IPS DF 6.9 (cell line): ENCODE data around the gene KIAA0753.
"Not testable (repeated sequence)": the region's sequence is repeated elsewhere in the genome, so short reads cannot be mapped to it uniquely, and the experiment has no call there.

Experiments
- DNase-seq: peaks from one replicate; pipeline ENCODE4 v3.0.0-alpha.2; 2013; ENCODE audit warnings: low read depth, low spot score
- H3K27ac ChIP-seq: one replicate; pipeline ENCODE4 v1.5.1; 2013; ENCODE audit warnings: low read length, control low read depth
- H3K27me3 ChIP-seq: 2 replicates; pipeline ENCODE4 v1.6.1; 2013; ENCODE audit warnings: mild to moderate bottlenecking, low read length; ENCODE audit not compliant: control insufficient read depth, insufficient read depth
- H3K36me3 ChIP-seq: 2 replicates; pipeline ENCODE4 v1.6.1; 2013; ENCODE audit warnings: low read length; ENCODE audit not compliant: control insufficient read depth, insufficient read depth
- H3K4me1 ChIP-seq: 2 replicates; pipeline ENCODE4 v1.6.1; 2013; ENCODE audit warnings: low read length; ENCODE audit not compliant: control insufficient read depth, insufficient read depth
- H3K4me3 ChIP-seq: 2 replicates; pipeline ENCODE4 v1.5.1; 2013; ENCODE audit warnings: mild to moderate bottlenecking, low read length
- H3K9me3 ChIP-seq: 2 replicates; pipeline ENCODE4 v1.6.1; 2013; ENCODE audit warnings: low read length, inconsistent platforms; ENCODE audit not compliant: control insufficient read depth, insufficient read depth
- WGBS: extraction: QIAGEN DNeasy Blood & Tissue Kit; methylation state at CpG from one replicate; pipeline ENCODE4 v1.1.7; 2013; ENCODE audit warnings: mixed read lengths, missing lambda C conversion rate; ENCODE audit not compliant: insufficient read length, insufficient coverage; 5-methylcytosine and 5-hydroxymethylcytosine counted together

The KIAA0753 gene

GRCh38 chr17:6580625-6581024 is 59.9 kb downstream of the KIAA0753 start:
- Histone ChIP-seq H3K4me3 (no peak overlapping the region), H3K9me3 (no peaks in the 10 kb centered on the region; the same call in 1 of the 2 replicates), H3K4me1 (no peaks in the 10 kb centered on the region; the same call in 1 of the 2 replicates), H3K36me3 (no peaks in the 10 kb centered on the region; the same call in 1 of the 2 replicates), H3K27me3 (no peaks in the 10 kb centered on the region), H3K27ac (no peak overlapping the region)
- no CpG with 5 or more reads among the region's 9 CpGs for WGBS
- no peak for DNase-seq

DNA sequence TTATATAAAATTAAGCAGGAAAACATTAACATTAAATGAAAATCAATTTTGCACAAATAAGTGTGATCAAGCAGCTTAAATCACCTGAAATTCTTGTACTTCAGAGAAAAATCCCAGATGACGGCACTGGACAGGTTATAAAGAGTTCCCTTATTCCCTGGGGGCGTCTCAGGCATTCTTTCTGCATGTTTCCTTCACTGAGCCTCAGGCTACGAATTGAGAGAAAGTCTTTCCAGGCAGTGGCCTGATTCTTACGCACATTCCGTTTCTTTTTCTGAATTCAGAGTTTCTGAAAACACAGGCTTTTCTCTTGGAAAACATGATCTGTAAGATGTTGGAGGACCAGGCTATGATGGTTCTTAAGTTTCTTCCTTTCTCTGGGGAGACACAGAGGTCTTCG is 62.0 kb downstream of the KIAA0753 start:
- Histone ChIP-seq H3K27ac (no peak overlapping the region), H3K4me1 (peaks cover 2% of the 10 kb centered on the region), H3K27me3 (no peaks in the 10 kb centered on the region), H3K9me3 (no peaks in the 10 kb centered on the region), H3K36me3 (no peaks in the 10 kb centered on the region; the same call in 1 of the 2 replicates), H3K4me3 (no peak overlapping the region)
- no peak for DNase-seq
- no CpG with 5 or more reads among the region's 6 CpGs for WGBS

DNA sequence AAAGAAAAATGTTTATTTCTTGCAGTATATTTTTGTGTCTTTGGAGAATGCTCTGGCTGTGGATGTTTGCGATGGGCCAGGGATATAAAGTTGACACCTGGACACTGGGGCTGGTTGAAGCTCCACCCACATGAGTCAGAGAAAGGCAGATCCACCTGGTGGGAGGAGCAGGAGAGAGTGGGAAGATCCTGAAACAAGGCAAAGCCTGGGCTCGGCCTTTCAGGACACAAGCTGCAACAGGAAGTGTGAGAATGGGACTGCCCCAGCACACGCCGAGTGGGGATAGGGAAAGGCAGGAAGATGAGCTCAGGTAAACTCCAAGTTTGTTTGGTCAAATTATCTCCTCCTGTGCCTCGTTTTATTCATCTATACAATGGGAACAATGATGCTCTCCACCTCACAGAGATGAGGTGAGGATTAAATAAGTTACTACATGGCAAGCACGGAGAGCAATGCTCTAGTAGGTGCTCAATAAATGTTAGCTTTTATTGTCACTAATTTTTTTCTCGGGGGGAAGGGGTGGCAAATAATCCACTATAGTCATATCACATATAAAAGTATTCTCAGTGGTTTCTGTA is 62.7 kb downstream of the KIAA0753 start:
- Histone ChIP-seq H3K36me3 (no peaks in the 10 kb centered on the region; the same call in 1 of the 2 replicates), H3K4me1 (peaks cover 2% of the 10 kb centered on the region), H3K9me3 (no peaks in the 10 kb centered on the region), H3K27ac (no peak overlapping the region), H3K27me3 (no peaks in the 10 kb centered on the region), H3K4me3 (no peak overlapping the region)
- DNase-seq, result no peak
- WGBS, result no CpG with 5 or more reads among the region's 7 CpGs

DNA sequence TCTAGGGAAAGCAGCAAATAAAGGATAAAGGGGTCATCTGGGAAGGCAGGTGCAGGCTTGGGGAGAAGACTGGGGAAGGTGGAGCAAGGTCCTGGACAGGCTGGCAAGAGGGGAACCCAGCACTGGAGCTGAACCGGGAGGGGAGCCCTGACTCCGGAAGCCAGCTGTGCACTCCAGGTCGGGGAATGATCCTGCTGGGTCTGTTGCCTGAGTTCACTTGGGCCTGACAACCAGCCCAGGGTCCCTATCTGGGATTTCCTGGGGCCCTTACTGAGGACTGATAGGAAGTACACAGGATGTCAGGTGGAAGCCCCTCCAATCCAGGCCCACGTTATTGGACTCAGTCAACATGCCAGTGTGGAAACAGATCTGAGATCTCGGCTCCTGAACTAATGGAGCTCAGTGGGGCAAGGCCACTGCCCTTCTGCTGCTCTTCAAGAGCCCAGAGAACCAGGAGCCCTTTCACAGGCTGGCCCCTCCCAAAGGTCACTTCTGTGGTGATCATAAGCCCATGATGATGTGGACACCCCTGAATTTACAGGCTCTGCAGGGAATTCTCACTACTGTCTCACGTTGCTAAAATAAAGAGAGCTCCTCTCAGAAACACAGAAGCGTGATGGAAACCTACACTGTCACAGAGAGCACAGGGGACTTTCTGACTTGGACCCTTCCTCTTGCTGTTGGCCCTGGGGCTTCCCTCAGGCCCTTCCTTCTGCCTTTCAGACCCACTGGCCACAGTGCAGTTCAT is 64.3 kb downstream of the KIAA0753 start:
- WGBS, result no CpG with 5 or more reads among the region's 7 CpGs
- Histone ChIP-seq H3K27ac (no peak overlapping the region), H3K4me1 (peaks cover 2% of the 10 kb centered on the region)

GRCh38 chr17:6575596-6575988 is 64.9 kb downstream of the KIAA0753 start:
- H3K36me3 ChIP-seq, result no peaks in the 10 kb centered on the region; the same call in 1 of the 2 replicates
- H3K27ac ChIP-seq, result no peak overlapping the region
- H3K4me1 ChIP-seq, result peaks cover 2% of the 10 kb centered on the region
- no peaks in the 10 kb centered on the region for H3K9me3 ChIP-seq
- DNase-seq, result no peak
- WGBS, result no CpG with 5 or more reads among the region's 5 CpGs
- no peaks in the 10 kb centered on the region for H3K27me3 ChIP-seq
- no peak overlapping the region for H3K4me3 ChIP-seq

More for the DNA sequence above, 64.3 kb downstream of the KIAA0753 start:
- Histone ChIP-seq H3K27me3 (no peaks in the 10 kb centered on the region), H3K36me3 (no peaks in the 10 kb centered on the region; the same call in 1 of the 2 replicates), H3K9me3 (no peaks in the 10 kb centered on the region), H3K4me3 (no peak overlapping the region)
- DNase-seq, result no peak

DNA sequence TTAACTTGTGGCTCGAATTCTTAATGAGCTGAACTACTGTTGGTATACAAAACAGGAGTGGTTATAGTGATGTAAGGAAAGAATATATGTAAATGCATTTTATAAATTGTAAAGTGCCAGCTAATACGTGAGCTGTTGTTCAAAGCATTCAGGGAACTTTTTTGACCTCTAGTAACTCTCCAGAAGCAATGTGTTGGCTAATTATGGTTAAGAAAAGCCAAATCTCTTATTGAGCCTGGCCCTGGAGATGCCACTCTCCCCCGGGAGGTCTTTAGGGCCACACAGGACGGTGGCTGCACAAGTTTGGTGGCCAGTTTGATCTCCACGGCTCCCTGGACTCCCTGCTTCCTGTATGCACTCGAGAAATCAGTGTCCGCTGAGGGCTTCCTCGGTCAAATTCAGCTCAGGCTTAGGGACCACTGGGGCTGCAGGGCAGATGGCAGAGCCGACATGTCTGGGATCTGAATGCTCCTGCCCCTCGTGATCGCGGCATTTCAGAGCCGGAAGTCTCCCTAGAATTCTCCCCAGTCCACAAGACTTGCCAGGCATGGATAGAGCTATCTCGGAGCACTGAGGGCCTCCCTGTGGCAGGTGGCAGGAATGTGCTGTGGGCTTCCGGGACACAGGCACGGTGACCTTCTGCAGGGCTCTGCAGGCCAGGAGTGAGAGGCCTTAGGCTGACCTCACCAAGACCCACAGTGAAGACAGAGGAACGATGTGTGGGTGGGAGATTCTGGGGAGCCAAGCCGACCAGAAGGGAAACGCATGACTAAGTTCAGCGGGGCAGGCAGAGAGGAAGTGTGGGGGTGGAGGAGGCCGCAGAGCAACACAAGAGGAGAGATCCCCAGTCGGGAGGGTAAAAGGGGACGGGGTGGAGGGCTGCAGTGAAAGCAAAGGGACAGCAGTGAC is 65.6 kb downstream of the KIAA0753 start:
- 100% methylated on average over 1 of the region's 23 CpGs for WGBS
- Histone ChIP-seq H3K27me3 (no peaks in the 10 kb centered on the region), H3K36me3 (no peaks in the 10 kb centered on the region; the same call in 1 of the 2 replicates), H3K4me1 (peaks cover 2% of the 10 kb centered on the region), H3K27ac (no peak overlapping the region), H3K9me3 (no peaks in the 10 kb centered on the region), H3K4me3 (no peak overlapping the region)
- no peak for DNase-seq

GRCh38 chr17:6573982-6574686 is 66.4 kb downstream of the KIAA0753 start:
- no CpG with 5 or more reads among the region's 13 CpGs for WGBS
- Histone ChIP-seq H3K27me3 (no peaks in the 10 kb centered on the region), H3K27ac (no peak overlapping the region), H3K9me3 (no peaks in the 10 kb centered on the region), H3K4me3 (no peak overlapping the region), H3K4me1 (peaks cover 2% of the 10 kb centered on the region), H3K36me3 (no peaks in the 10 kb centered on the region; the same call in 1 of the 2 replicates)
- no peak for DNase-seq

GRCh38 chr17:6573495-6573894 is 67.0 kb downstream of the KIAA0753 start:
- H3K4me3 ChIP-seq, DNase-seq, H3K4me1 ChIP-seq, H3K27ac ChIP-seq, H3K9me3 ChIP-seq, H3K36me3 ChIP-seq, H3K27me3 ChIP-seq: not testable (repeated sequence)
- WGBS, result no CpG with 5 or more reads among the region's 6 CpGs

GRCh38 chr17:6572972-6573370 is 67.5 kb downstream of the KIAA0753 start:
- WGBS, result no CpG with 5 or more reads among the region's 8 CpGs

GRCh38 chr17:6571452-6571781 is 69.1 kb downstream of the KIAA0753 start:
- Histone ChIP-seq H3K36me3 (no peaks in the 10 kb centered on the region), H3K4me3 (no peak overlapping the region), H3K27me3 (no peaks in the 10 kb centered on the region), H3K4me1 (peaks cover 4% of the 10 kb centered on the region), H3K27ac (no peak overlapping the region), H3K9me3 (no peaks in the 10 kb centered on the region)
- no CpG with 5 or more reads among the region's 7 CpGs for WGBS
- no peak for DNase-seq

More at GRCh38 chr17:6572972-6573370, 67.5 kb downstream of the KIAA0753 start:
- Histone ChIP-seq H3K27ac (no peak overlapping the region), H3K9me3 (no peaks in the 10 kb centered on the region), H3K4me3 (no peak overlapping the region), H3K4me1 (peaks cover 2% of the 10 kb centered on the region), H3K36me3 (no peaks in the 10 kb centered on the region), H3K27me3 (no peaks in the 10 kb centered on the region)
- DNase-seq, result no peak
